Suppressor macrophage treated with lipopolysaccharide for 4 hours (primary cell): ENCODE data around the gene TRNAU1AP.
"Not testable (repeated sequence)": the region's sequence is repeated elsewhere in the genome, so short reads cannot be mapped to it uniquely, and the experiment has no call there.

Source experiments
- DNase-seq: peaks from one replicate; pipeline ENCODE4 v3.0.0-alpha.2; 2020

The TRNAU1AP gene

GRCh38 chr1:28552758-28553663 is at the start of gene TRNAU1AP:
TSS of gene TRNAU1AP (plus strand) at chr1:28553085. CDS start at chr1:28553111, 26 bp downstream.
- peak; percentile 99 for DNase-seq

GRCh38 chr1:28503117-28503516 is 49.8 kb upstream of the TRNAU1AP start:
- no peak for DNase-seq

GRCh38 chr1:28505406-28506187 is 47.3 kb upstream of the TRNAU1AP start, which contains the start of gene RCC1:
TSS of gene RCC1 (plus strand) at chr1:28506043. CDS start at chr1:28529867, 23,824 bp downstream.
- peak; percentile 99 for DNase-seq

GRCh38 chr1:28506907-28507246 is 46.0 kb upstream of the TRNAU1AP start:
- no peak for DNase-seq

GRCh38 chr1:28507247-28507645 is 45.6 kb upstream of the TRNAU1AP start:
- peak; percentile 14 for DNase-seq

GRCh38 chr1:28507646-28508434 is 45.0 kb upstream of the TRNAU1AP start:
- no peak for DNase-seq

- no peak for DNase-seq
These were observed 44.5 kb upstream of the TRNAU1AP start for GRCh38 chr1:28508435-28508754.

GRCh38 chr1:28509705-28510272 is 43.1 kb upstream of the TRNAU1AP start:
- no peak for DNase-seq

GRCh38 chr1:28510273-28510969 is 42.5 kb upstream of the TRNAU1AP start:
- no peak for DNase-seq

GRCh38 chr1:28510970-28511440 is 41.9 kb upstream of the TRNAU1AP start:
- DNase-seq = no peak

GRCh38 chr1:28512058-28512611 is 40.8 kb upstream of the TRNAU1AP start:
- DNase-seq = no peak

GRCh38 chr1:28514445-28514933 is 38.4 kb upstream of the TRNAU1AP start:
- DNase-seq = not testable (repeated sequence)

- no peak for DNase-seq
These were observed 36.3 kb upstream of the TRNAU1AP start for GRCh38 chr1:28516518-28516956.

GRCh38 chr1:28517649-28517999 is 35.3 kb upstream of the TRNAU1AP start:
- peak; percentile 8 for DNase-seq

- peak; percentile 92 for DNase-seq
These were observed 34.7 kb upstream of the TRNAU1AP start for GRCh38 chr1:28518000-28518744.

- DNase-seq = peak; percentile 28
These were observed 34.0 kb upstream of the TRNAU1AP start for GRCh38 chr1:28518745-28519341.

- DNase-seq = no peak
These were observed 32.7 kb upstream of the TRNAU1AP start for GRCh38 chr1:28519946-28520725.

- DNase-seq = not testable (repeated sequence)
These were observed 32.1 kb upstream of the TRNAU1AP start for GRCh38 chr1:28520796-28521195.

- no peak for DNase-seq
These were observed 31.3 kb upstream of the TRNAU1AP start for GRCh38 chr1:28521502-28522164.
